HepG2 (cell line): ENCODE data around the gene ASGR1. TPM values are rescaled to one million over a fixed set of nuclear protein-coding genes. Genes with fewer than 3 reads are reported as not detected.

Source experiments
- BHLHE40 ChIP-seq: IDR thresholded peaks from 2 replicates; pipeline ENCODE4 v1.6.1; 2011; ENCODE audit warnings: low read length, improper control_type of control experiment
- CREM ChIP-seq, 2 experiments: sonication (generic) in 1 of 2; formaldehyde crosslinking in 1 of 2; IDR thresholded peaks; 2 replicates each; pipeline versions ENCODE4 v1.4.0 to v1.6.1; 2016 to 2020; ENCODE audit warnings: antibody characterized with exemption in 1 of 2, mild to moderate bottlenecking in 1 of 2, missing genetic modification reagents in 1 of 2
- DPF2 ChIP-seq: sonication (generic); formaldehyde crosslinking; IDR thresholded peaks from 2 replicates; pipeline ENCODE4 v1.4.0; 2020; ENCODE audit warnings: mild to moderate bottlenecking, low read depth, missing genetic modification reagents, borderline replicate concordance
- HMGXB4 ChIP-seq, 2 experiments: sonication (generic) in 1 of 2; formaldehyde crosslinking in 1 of 2; IDR thresholded peaks; 2 replicates each; pipeline versions ENCODE4 v1.4.0 to v1.6.1; 2018 to 2020; ENCODE audit warnings: missing genetic modification reagents in 2 of 2, borderline replicate concordance in 1 of 2, low read depth in 1 of 2, mild to moderate bottlenecking in 1 of 2, missing biosample characterization in 1 of 2
- HNF4A ChIP-seq: sonication (generic); formaldehyde crosslinking; IDR thresholded peaks from 2 replicates; pipeline ENCODE4 v1.4.0; 2020; ENCODE audit warnings: missing genetic modification reagents
- IKZF1 ChIP-seq: fragments of 450-650 bp; IDR thresholded peaks from 2 replicates; pipeline ENCODE4 v1.7.1; 2016
- IRF9 ChIP-seq: sonication (generic); formaldehyde crosslinking; IDR thresholded peaks from 2 replicates; pipeline ENCODE4 v1.8.0; 2022; ENCODE audit warnings: missing genetic modification reagents, mild to moderate bottlenecking, borderline replicate concordance
- JDP2 ChIP-seq: sonication (generic); formaldehyde crosslinking; IDR thresholded peaks from 2 replicates; pipeline ENCODE4 v1.8.1; 2022; ENCODE audit warnings: missing genetic modification reagents, borderline replicate concordance
- MAF1 ChIP-seq: sonication (generic); formaldehyde crosslinking; IDR thresholded peaks from 2 replicates; pipeline ENCODE4 v1.5.0; 2020; ENCODE audit warnings: missing genetic modification reagents, borderline replicate concordance
- MAZ ChIP-seq, 2 experiments: sonication (generic) in 1 of 2; formaldehyde crosslinking in 1 of 2; IDR thresholded peaks; 2 replicates each; pipeline versions ENCODE4 v1.5.0 to v1.6.1; 2012 to 2020; ENCODE audit warnings: low read depth in 2 of 2, mild to moderate bottlenecking in 2 of 2, borderline replicate concordance in 1 of 2, improper control_type of control experiment in 1 of 2, low read length in 1 of 2, missing genetic modification reagents in 1 of 2, moderate library complexity in 1 of 2
- NAIF1 ChIP-seq: sonication (generic); formaldehyde crosslinking; IDR thresholded peaks from 2 replicates; pipeline ENCODE4 v1.5.0; 2020; ENCODE audit warnings: mild to moderate bottlenecking, missing genetic modification reagents, borderline replicate concordance
- TCF7L2 ChIP-seq: IDR thresholded peaks from 2 replicates; pipeline ENCODE4 v1.6.1; 2011; ENCODE audit warnings: mild to moderate bottlenecking, low read depth, low read length, moderate library complexity
- THAP7 ChIP-seq: sonication (generic); formaldehyde crosslinking; IDR thresholded peaks from 2 replicates; pipeline ENCODE4 v1.8.1; 2023; ENCODE audit warnings: mild to moderate bottlenecking, missing genetic modification reagents
- ZEB1 ChIP-seq: IDR thresholded peaks from 2 replicates; pipeline ENCODE4 v1.6.1; 2012; ENCODE audit warnings: mild to moderate bottlenecking, low read depth, inconsistent platforms; ENCODE audit not compliant: insufficient replicate concordance
- ZFP36 ChIP-seq: fragments of 150-350 bp; IDR thresholded peaks from 2 replicates; pipeline ENCODE4 v1.6.1; 2018; ENCODE audit warnings: borderline replicate concordance, low read length, low read depth; ENCODE audit not compliant: partially characterized antibody
- ZKSCAN1 ChIP-seq: fragments of 150-350 bp; IDR thresholded peaks from 2 replicates; pipeline ENCODE4 v1.6.1; 2014; ENCODE audit warnings: low read length
- ZMAT5 ChIP-seq: sonication (generic); formaldehyde crosslinking; IDR thresholded peaks from 2 replicates; pipeline ENCODE4 v1.5.0; 2020; ENCODE audit warnings: mild to moderate bottlenecking, low read depth, missing genetic modification reagents, borderline replicate concordance
- ZNF501 ChIP-seq: sonication (generic); formaldehyde crosslinking; IDR thresholded peaks from 2 replicates; pipeline ENCODE4 v1.5.1; 2020; ENCODE audit warnings: mild to moderate bottlenecking, moderate library complexity, missing genetic modification reagents
- ZNF552 ChIP-seq: sonication (generic); formaldehyde crosslinking; IDR thresholded peaks from 2 replicates; pipeline ENCODE4 v1.9.0; 2022; ENCODE audit warnings: missing genetic modification reagents, mild to moderate bottlenecking, borderline replicate concordance
- ZNF569 ChIP-seq: sonication (generic); formaldehyde crosslinking; IDR thresholded peaks from 2 replicates; pipeline ENCODE4 v1.5.0; 2020; ENCODE audit warnings: mild to moderate bottlenecking, missing genetic modification reagents, moderate library complexity, borderline replicate concordance
- ZNF766 ChIP-seq: sonication (generic); formaldehyde crosslinking; IDR thresholded peaks from 2 replicates; pipeline ENCODE4 v1.5.0; 2020; ENCODE audit warnings: missing genetic modification reagents, borderline replicate concordance
- ZNF775 ChIP-seq: sonication (generic); formaldehyde crosslinking; IDR thresholded peaks from 2 replicates; pipeline ENCODE4 v1.4.0; 2020; ENCODE audit warnings: missing genetic modification reagents, mild to moderate bottlenecking, moderate library complexity, borderline replicate concordance
- ZSCAN22 ChIP-seq: sonication (generic); formaldehyde crosslinking; IDR thresholded peaks from 2 replicates; pipeline ENCODE4 v1.4.0; 2020; ENCODE audit warnings: mild to moderate bottlenecking, missing genetic modification reagents
- polyA plus RNA-seq, 8 experiments: library from polyadenylated mRNA; depleted of rRNA in 3 of 8; stranded (reverse) in 7 of 8; unstranded in 1 of 8; fragments of >200 nt; fragmentation: Illumina TruSeq in 4 of 8; extraction: Trizol in 4 of 8; gene quantifications; 2 replicates each; pipeline versions ENCODE4 v1.2.1 to v1.2.3, GENCODE V29; 2011 to 2016; ENCODE audit warnings: low read depth in 4 of 8, missing spikeins in 1 of 8, mixed read lengths in 1 of 8; ENCODE audit not compliant: insufficient read depth in 1 of 8
- total RNA-seq, 5 experiments: library from RNA; depleted of rRNA; stranded (reverse); fragments of >200 nt; fragmentation: Illumina TruSeq; extraction: Trizol; gene quantifications; 2 replicates each; pipeline ENCODE4 v1.2.3, GENCODE V29; 2016; ENCODE audit warnings: low read depth in 1 of 5

Gene ASGR1
- total and polyA plus RNA-seq, 2 of the 13 experiments (the other 11 are each of a cell fraction or from before 2014, with no cell fraction given) = 353 to 796 TPM

- TF ChIP-seq IRF9 (peak; percentile 87; the same call in 1 of the 2 replicates), HNF4A (CRISPR knock-in tag) (no peak; the same call in 1 of the 2 replicates), ZFP36 (no peak), MAF1 (CRISPR knock-in tag) (no peak), NAIF1 (CRISPR knock-in tag) (peak; percentile 72; the same call in 1 of the 2 replicates), ZNF552 (CRISPR knock-in tag) (peak; percentile 68; the same call in 1 of the 2 replicates), IKZF1 (no peak), HMGXB4 (CRISPR knock-in tag; IDR thresholded peaks at IDR 0.05; ENCODE audit: borderline replicate concordance in 1 of 2, low read depth in 1 of 2) (peak; percentile 42 to 71; a peak in 2 of 4 replicates), ZNF775 (CRISPR knock-in tag) (no peak), ZMAT5 (CRISPR knock-in tag) (no peak), MAZ (IDR thresholded peaks at IDR 0.05; ENCODE audit: borderline replicate concordance, low read depth, low read length) (no peak; the same call in 1 of the 2 replicates), MAZ (CRISPR knock-in tag; IDR thresholded peaks at IDR 0.05; ENCODE audit: low read depth) (peak; percentile 60; the same call in 1 of the 2 replicates), DPF2 (CRISPR knock-in tag) (no peak), TCF7L2 (no peak), THAP7 (CRISPR knock-in tag) (no peak; the same call in 1 of the 2 replicates), ZNF501 (no peak), ZKSCAN1 (no peak), CREM (IDR thresholded peaks at IDR 0.05) (peak; percentile 75), CREM (CRISPR knock-in tag; IDR thresholded peaks at IDR 0.05) (no peak), BHLHE40 (no peak), ZSCAN22 (CRISPR knock-in tag) (no peak), ZNF569 (peak; percentile 84; the same call in 1 of the 2 replicates), JDP2 (CRISPR knock-in tag) (no peak), ZEB1 (peak; percentile 12), ZNF766 (CRISPR knock-in tag) (no peak)
These were observed 40.8 kb upstream of the ASGR1 start, which contains the start of the genes ACADVL and DLG4 (continued) for GRCh38 chr17:7219812-7220592.
